HL-60 (cell line): Measurements from ENCODE around the gene NCK2.

ENCODE experiments used
- DNase-seq, 2 experiments: peaks; one replicate each; pipeline ENCODE4 v3.0.0-alpha.2; 2010 to 2020; ENCODE audit warnings: low read depth in 1 of 2, low spot score in 1 of 2
- H3K27ac ChIP-seq: fragments of 250-450 bp; sonication (Bioruptor Pico); replicated peaks from 2 replicates; pipeline ENCODE4 v1.5.1; 2020; ENCODE audit warnings: mild to moderate bottlenecking, moderate library complexity
- H3K27me3 ChIP-seq: fragments of 250-450 bp; sonication (Bioruptor Pico); 2 replicates; pipeline ENCODE4 v1.5.1; 2021; ENCODE audit warnings: mild to moderate bottlenecking, moderate library complexity; ENCODE audit not compliant: insufficient read depth, poor library complexity, severe bottlenecking
- H3K4me3 ChIP-seq: replicated peaks from 2 replicates; pipeline ENCODE4 v1.5.1; 2011; ENCODE audit warnings: mild to moderate bottlenecking, control low read depth, low read length; ENCODE audit not compliant: insufficient read depth
- GABPA ChIP-seq: IDR thresholded peaks from 2 replicates; pipeline ENCODE4 v1.6.1; 2012; ENCODE audit warnings: low read depth
- POLR2AphosphoS5 ChIP-seq: IDR thresholded peaks from 2 replicates; pipeline ENCODE4 v1.6.1; 2012; ENCODE audit warnings: low read depth
- SPI1 ChIP-seq: IDR thresholded peaks from 2 replicates; pipeline ENCODE4 v1.6.1; 2012; ENCODE audit warnings: low read depth, mild to moderate bottlenecking, borderline replicate concordance
- TF ChIP-seq, protein P1 (sequence below): IDR thresholded peaks from one replicate; pipeline ENCODE4 v1.5.1; 2011; ENCODE audit warnings: low read length, control low read depth, inconsistent platforms; ENCODE audit not compliant: insufficient read depth
- TF ChIP-seq, protein P2 (sequence below): IDR thresholded peaks from 2 replicates; pipeline ENCODE4 v1.6.1; 2012; ENCODE audit warnings: low read depth; ENCODE audit not compliant: insufficient replicate concordance

NCK2 gene

DNA sequence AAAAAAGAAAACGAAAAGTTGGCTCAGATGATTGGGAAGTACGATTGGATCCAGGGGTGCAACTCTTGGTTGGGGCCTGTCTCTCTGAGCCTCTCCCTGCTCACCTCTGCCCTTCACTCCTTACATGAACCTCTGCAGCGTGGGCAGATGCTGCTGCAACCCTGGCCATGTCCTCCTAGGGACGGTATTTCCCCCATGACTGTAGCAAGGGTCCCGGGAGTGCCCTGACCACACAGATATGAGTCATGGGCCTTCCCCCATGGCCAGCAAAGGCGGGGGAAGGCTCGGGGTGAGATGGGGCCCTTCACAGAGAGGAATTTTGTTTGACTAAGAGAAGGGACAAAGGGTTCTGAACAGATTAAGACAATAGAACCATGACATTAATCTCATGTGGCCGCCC is 129.0 kb downstream of the NCK2 start:
- Histone ChIP-seq H3K4me3 (no peak overlapping the region), H3K27me3 (no peaks in the 10 kb centered on the region), H3K27ac (no peak overlapping the region)
- no peak for DNase-seq
- no peak for TF ChIP-seq POLR2AphosphoS5
- TF ChIP-seq, protein P1, sequence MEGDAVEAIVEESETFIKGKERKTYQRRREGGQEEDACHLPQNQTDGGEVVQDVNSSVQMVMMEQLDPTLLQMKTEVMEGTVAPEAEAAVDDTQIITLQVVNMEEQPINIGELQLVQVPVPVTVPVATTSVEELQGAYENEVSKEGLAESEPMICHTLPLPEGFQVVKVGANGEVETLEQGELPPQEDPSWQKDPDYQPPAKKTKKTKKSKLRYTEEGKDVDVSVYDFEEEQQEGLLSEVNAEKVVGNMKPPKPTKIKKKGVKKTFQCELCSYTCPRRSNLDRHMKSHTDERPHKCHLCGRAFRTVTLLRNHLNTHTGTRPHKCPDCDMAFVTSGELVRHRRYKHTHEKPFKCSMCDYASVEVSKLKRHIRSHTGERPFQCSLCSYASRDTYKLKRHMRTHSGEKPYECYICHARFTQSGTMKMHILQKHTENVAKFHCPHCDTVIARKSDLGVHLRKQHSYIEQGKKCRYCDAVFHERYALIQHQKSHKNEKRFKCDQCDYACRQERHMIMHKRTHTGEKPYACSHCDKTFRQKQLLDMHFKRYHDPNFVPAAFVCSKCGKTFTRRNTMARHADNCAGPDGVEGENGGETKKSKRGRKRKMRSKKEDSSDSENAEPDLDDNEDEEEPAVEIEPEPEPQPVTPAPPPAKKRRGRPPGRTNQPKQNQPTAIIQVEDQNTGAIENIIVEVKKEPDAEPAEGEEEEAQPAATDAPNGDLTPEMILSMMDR: no peak

DNA sequence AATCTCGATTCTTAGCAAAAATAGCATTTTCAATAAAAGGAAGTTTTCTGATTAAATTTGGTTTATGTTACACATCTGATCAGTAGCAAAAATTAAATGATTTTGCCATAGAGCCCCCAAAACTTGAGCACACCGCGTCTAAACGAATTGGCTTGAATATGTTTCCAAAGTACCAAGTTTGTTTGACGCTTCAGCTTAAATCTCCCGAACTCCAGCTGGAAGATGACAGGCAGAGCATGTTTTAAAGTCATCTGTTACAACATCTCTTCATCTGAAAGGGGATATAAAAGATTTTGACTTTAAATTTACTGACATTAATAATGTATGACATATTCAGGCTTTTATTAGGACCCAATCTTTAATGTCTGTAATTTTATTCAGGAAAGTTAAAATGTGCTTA is 129.8 kb downstream of the NCK2 start:
- TF ChIP-seq GABPA (no peak), SPI1 (no peak), POLR2AphosphoS5 (no peak)
- TF ChIP-seq, protein P2, sequence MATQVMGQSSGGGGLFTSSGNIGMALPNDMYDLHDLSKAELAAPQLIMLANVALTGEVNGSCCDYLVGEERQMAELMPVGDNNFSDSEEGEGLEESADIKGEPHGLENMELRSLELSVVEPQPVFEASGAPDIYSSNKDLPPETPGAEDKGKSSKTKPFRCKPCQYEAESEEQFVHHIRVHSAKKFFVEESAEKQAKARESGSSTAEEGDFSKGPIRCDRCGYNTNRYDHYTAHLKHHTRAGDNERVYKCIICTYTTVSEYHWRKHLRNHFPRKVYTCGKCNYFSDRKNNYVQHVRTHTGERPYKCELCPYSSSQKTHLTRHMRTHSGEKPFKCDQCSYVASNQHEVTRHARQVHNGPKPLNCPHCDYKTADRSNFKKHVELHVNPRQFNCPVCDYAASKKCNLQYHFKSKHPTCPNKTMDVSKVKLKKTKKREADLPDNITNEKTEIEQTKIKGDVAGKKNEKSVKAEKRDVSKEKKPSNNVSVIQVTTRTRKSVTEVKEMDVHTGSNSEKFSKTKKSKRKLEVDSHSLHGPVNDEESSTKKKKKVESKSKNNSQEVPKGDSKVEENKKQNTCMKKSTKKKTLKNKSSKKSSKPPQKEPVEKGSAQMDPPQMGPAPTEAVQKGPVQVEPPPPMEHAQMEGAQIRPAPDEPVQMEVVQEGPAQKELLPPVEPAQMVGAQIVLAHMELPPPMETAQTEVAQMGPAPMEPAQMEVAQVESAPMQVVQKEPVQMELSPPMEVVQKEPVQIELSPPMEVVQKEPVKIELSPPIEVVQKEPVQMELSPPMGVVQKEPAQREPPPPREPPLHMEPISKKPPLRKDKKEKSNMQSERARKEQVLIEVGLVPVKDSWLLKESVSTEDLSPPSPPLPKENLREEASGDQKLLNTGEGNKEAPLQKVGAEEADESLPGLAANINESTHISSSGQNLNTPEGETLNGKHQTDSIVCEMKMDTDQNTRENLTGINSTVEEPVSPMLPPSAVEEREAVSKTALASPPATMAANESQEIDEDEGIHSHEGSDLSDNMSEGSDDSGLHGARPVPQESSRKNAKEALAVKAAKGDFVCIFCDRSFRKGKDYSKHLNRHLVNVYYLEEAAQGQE: no peak
- TF ChIP-seq, protein P1: no peak
- no peak overlapping the region for H3K4me3 ChIP-seq
- no peak overlapping the region for H3K27ac ChIP-seq
- H3K27me3 ChIP-seq: no peaks in the 10 kb centered on the region
- DNase-seq: no peak

DNA sequence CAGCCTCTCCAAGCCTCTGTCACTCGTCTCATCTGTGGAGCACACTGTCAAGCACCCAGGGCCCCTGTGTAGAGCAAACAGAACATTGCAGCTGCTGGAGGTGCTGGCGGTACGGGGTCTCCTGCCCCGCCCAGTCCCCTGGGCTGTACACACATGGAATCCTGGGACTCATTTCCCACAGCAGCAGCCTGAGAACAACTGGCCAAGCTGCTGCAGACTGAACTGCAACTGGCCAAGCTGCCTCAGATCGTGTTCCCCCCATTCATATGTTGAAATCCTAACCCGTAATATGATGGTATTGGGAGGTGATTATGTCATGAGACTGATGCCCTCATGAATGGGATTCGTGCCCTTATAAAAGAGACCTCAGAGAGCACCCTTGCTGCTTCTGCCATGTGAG is 130.5 kb downstream of the NCK2 start:
- Histone ChIP-seq H3K4me3 (no peak overlapping the region), H3K27ac (no peak overlapping the region), H3K27me3 (no peaks in the 10 kb centered on the region)
- no peak for TF ChIP-seq GABPA
- TF ChIP-seq, protein P1: no peak
- no peak for TF ChIP-seq SPI1
- no peak for TF ChIP-seq POLR2AphosphoS5
- TF ChIP-seq, protein P2: no peak
- DNase-seq: no peak

DNA sequence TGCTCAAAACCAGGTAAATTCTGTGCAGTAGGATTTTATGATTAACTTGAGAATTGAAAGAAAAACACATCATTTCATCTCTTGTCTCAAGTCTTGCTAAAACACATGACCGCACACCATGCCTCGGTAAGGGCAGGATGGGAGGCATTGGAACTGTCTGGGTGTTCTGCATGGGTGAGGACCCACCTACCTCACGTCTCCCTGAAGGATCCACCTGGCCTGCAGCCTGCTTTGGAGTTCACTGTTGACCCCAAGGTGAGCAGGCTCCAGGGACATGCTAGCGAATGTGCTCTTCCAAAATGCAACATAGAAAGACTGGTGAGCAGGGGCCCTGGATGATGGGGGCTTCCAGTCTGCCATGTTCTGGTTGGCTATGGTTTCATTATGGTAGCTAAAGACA is 131.5 kb downstream of the NCK2 start:
- DNase-seq: no peak
- Histone ChIP-seq H3K27me3 (no peaks in the 10 kb centered on the region), H3K4me3 (no peak overlapping the region), H3K27ac (no peak overlapping the region)
- TF ChIP-seq, protein P1: no peak
- TF ChIP-seq POLR2AphosphoS5: no peak
- no peak for TF ChIP-seq SPI1
- no peak for TF ChIP-seq GABPA
- TF ChIP-seq, protein P2: no peak
